ENCODE measurements around the gene GABBR2. TPM values are rescaled to one million over a fixed set of nuclear protein-coding genes. Genes with fewer than 3 reads are reported as not detected.

GABBR2 gene
- total and polyA plus RNA-seq, 9 of the 15 experiments (the other 6 are each of a cell fraction or from before 2014, with no cell fraction given) = 0.15 to 1.9 (median 0.32) TPM

DNA sequence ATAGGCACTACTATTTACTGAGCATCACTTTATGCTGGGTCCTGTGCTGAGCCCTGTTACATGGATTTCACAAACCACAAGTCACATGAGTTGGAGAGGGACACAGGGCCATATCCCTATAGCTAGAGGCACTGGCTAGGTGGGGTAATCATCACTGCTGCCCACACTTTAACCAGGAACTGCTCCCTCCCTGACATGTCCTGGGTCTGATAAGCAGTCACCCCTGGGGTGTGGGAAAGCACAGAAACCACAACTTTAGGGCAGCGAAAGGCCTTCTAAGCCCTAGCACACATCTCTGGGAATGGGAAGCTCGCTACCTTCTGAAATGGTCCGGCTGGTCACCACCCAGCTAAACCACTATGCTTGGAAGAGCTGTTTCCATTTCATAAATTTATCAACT, 468.3 kb downstream of the GABBR2 start (continued):
- TF ChIP-seq, protein P1, sequence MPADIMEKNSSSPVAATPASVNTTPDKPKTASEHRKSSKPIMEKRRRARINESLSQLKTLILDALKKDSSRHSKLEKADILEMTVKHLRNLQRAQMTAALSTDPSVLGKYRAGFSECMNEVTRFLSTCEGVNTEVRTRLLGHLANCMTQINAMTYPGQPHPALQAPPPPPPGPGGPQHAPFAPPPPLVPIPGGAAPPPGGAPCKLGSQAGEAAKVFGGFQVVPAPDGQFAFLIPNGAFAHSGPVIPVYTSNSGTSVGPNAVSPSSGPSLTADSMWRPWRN (IDR thresholded peaks at IDR 0.05; ENCODE audit: low read depth) = peak; percentile 82
- TF ChIP-seq TEAD4 (IDR thresholded peaks at IDR 0.05; ENCODE audit: low read length) (peak; percentile 86), TEAD4 (CRISPR knock-in tag; IDR thresholded peaks at IDR 0.05; ENCODE audit: borderline replicate concordance) (no peak), ZNF75A (CRISPR knock-in tag; IDR thresholded peaks at IDR 0.05) (peak; percentile 79), ZEB2 (IDR thresholded peaks at IDR 0.05) (peak; percentile 18; the same call in 1 of the 2 replicates), ZNF766 (CRISPR knock-in tag; conservative IDR thresholded peaks at IDR 0.05) (no peak), DMBX1 (CRISPR knock-in tag; IDR thresholded peaks at IDR 0.05; ENCODE audit: borderline replicate concordance) (no peak), ZKSCAN1 (IDR thresholded peaks at IDR 0.05; ENCODE audit: low read depth, low read length) (0 out of 2 replicates have a peak, but pooled peaks have one; percentile 64), RUNX1 (IDR thresholded peaks at IDR 0.05; ENCODE audit: low read depth) (peak; percentile 91; the same call in 1 of the 2 replicates), JUND (IDR thresholded peaks at IDR 0.05; ENCODE audit: borderline replicate concordance, low read depth, low read length) (peak; percentile 57; the same call in 1 of the 2 replicates), JUND (tag; IDR thresholded peaks at IDR 0.05; ENCODE audit: borderline replicate concordance, low read depth, low read length) (peak; percentile 67; the same call in 1 of the 3 replicates), SRF (CRISPR knock-in tag; IDR thresholded peaks at IDR 0.05) (peak in 1 of 2 experiments; percentile 62; a peak in 2 of 4 replicates), TCF3 (CRISPR knock-in tag; IDR thresholded peaks at IDR 0.05) (peak; percentile 83), ELF1 (tag; IDR thresholded peaks at IDR 0.05) (peak; percentile 74), FOXA3 (CRISPR knock-in tag; conservative IDR thresholded peaks at IDR 0.05 in 1 of 2, IDR thresholded peaks at IDR 0.05 in 1 of 2) (peak in 1 of 2 experiments; percentile 46; a peak in 1 of 4 replicates), SMARCE1 (IDR thresholded peaks at IDR 0.05) (peak; percentile 70)
- TF ChIP-seq, protein P2, sequence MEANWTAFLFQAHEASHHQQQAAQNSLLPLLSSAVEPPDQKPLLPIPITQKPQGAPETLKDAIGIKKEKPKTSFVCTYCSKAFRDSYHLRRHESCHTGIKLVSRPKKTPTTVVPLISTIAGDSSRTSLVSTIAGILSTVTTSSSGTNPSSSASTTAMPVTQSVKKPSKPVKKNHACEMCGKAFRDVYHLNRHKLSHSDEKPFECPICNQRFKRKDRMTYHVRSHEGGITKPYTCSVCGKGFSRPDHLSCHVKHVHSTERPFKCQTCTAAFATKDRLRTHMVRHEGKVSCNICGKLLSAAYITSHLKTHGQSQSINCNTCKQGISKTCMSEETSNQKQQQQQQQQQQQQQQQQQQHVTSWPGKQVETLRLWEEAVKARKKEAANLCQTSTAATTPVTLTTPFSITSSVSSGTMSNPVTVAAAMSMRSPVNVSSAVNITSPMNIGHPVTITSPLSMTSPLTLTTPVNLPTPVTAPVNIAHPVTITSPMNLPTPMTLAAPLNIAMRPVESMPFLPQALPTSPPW (CRISPR knock-in tag; IDR thresholded peaks at IDR 0.05) = peak; percentile 68

Other genes starting within 250 kb of the GABBR2 start
- 46.3 and 64.7 TPM in 2 replicates for gene ANKS6, start 87.6 kb upstream of the GABBR2 start, total RNA-seq (2014; rRNA removed)
- gene ANKS6, start 87.6 kb upstream of the GABBR2 start, total RNA-seq (2014; rRNA removed; fragmentation: Illumina TruSeq; extraction: Trizol) = 25.4 and 28.5 TPM in 2 replicates
- gene ANKS6, start 87.6 kb upstream of the GABBR2 start, total RNA-seq (2015; rRNA removed; fragmentation: Illumina TruSeq; extraction: Trizol) = 30.1 and 31.9 TPM in 2 replicates
- gene ANKS6, start 87.6 kb upstream of the GABBR2 start, total RNA-seq (2021) = 72.2 and 74.5 TPM in 2 replicates
- gene ANKS6, start 87.6 kb upstream of the GABBR2 start, polyA plus RNA-seq (2011; rRNA removed) = 46.5 and 50.7 TPM in 2 replicates
- gene ANKS6, start 87.6 kb upstream of the GABBR2 start, polyA plus RNA-seq (2014; fragmentation: Illumina TruSeq; extraction: Trizol) = 36.9 and 41.8 TPM in 2 replicates
- 10 to 100 TPM in 1 of 2 experiments, 1 to 10 TPM in 1; 9.9 to 11.8 TPM for gene ANKS6, start 87.6 kb upstream of the GABBR2 start, polyA plus RNA-seq (2014; fragmentation: Nextera tagmentation; extraction: Ambion mirVana)
- 68.8 and 74.3 TPM in 2 replicates for gene ANKS6, start 87.6 kb upstream of the GABBR2 start, polyA plus RNA-seq (2014; rRNA removed)
- 36.3 and 39.1 TPM in 2 replicates for gene GALNT12, start 98.7 kb upstream of the GABBR2 start, total RNA-seq (2014; rRNA removed)
- 44.2 and 51.1 TPM in 2 replicates for gene GALNT12, start 98.7 kb upstream of the GABBR2 start, total RNA-seq (2014; rRNA removed; fragmentation: Illumina TruSeq; extraction: Trizol)
- 43.6 and 46.8 TPM in 2 replicates for gene GALNT12, start 98.7 kb upstream of the GABBR2 start, total RNA-seq (2015; rRNA removed; fragmentation: Illumina TruSeq; extraction: Trizol)
- 38.1 and 39.3 TPM in 2 replicates for gene GALNT12, start 98.7 kb upstream of the GABBR2 start, total RNA-seq (2021)
- 82.9 and 86.6 TPM in 2 replicates for gene GALNT12, start 98.7 kb upstream of the GABBR2 start, polyA plus RNA-seq (2011; rRNA removed)
- gene GALNT12, start 98.7 kb upstream of the GABBR2 start, polyA plus RNA-seq (2014; fragmentation: Illumina TruSeq; extraction: Trizol) = 42.4 and 45.3 TPM in 2 replicates
- gene GALNT12, start 98.7 kb upstream of the GABBR2 start, polyA plus RNA-seq (2014; fragmentation: Nextera tagmentation; extraction: Ambion mirVana) = 10 to 100 TPM; 29.7 to 33.7 TPM
- 45.6 and 49.4 TPM in 2 replicates for gene GALNT12, start 98.7 kb upstream of the GABBR2 start, polyA plus RNA-seq (2014; rRNA removed)
- gene COL15A1, start 235.0 kb upstream of the GABBR2 start, total RNA-seq (2014; rRNA removed) = 3.5 and 3.9 TPM in 2 replicates
- 2.0 and 2.3 TPM in 2 replicates for gene COL15A1, start 235.0 kb upstream of the GABBR2 start, total RNA-seq (2014; rRNA removed; fragmentation: Illumina TruSeq; extraction: Trizol)
- 3.0 and 3.2 TPM in 2 replicates for gene COL15A1, start 235.0 kb upstream of the GABBR2 start, total RNA-seq (2015; rRNA removed; fragmentation: Illumina TruSeq; extraction: Trizol)
- gene COL15A1, start 235.0 kb upstream of the GABBR2 start, total RNA-seq (2021) = 4.9 and 5.1 TPM in 2 replicates
- 0.72 and 1.7 TPM in 2 replicates for gene COL15A1, start 235.0 kb upstream of the GABBR2 start, polyA plus RNA-seq (2011; rRNA removed)
- gene COL15A1, start 235.0 kb upstream of the GABBR2 start, polyA plus RNA-seq (2014; fragmentation: Illumina TruSeq; extraction: Trizol) = 3.2 TPM in 2 replicates
- under 1 TPM; 0.46 to 0.68 TPM for gene COL15A1, start 235.0 kb upstream of the GABBR2 start, polyA plus RNA-seq (2014; fragmentation: Nextera tagmentation; extraction: Ambion mirVana)
- gene COL15A1, start 235.0 kb upstream of the GABBR2 start, polyA plus RNA-seq (2014; rRNA removed) = 2.6 TPM in 2 replicates

All from K562 (cell line).